CD4-positive, alpha-beta T cell treated with Interleukin-4 for 4 hours (primary cell): ENCODE measurements around the gene CYTH3.

Source experiments
- DNase-seq: peaks from one replicate; pipeline ENCODE4 v3.0.0-alpha.2; 2020

CYTH3 gene

GRCh38 chr7:6182993-6183392 lies 89.4 kb downstream of the CYTH3 start:
- DNase-seq, result no peak

GRCh38 chr7:6181136-6181535 lies 91.3 kb downstream of the CYTH3 start:
- DNase-seq, result no peak

- DNase-seq, result no peak
These were observed 92.1 kb downstream of the CYTH3 start for GRCh38 chr7:6180344-6180725.

GRCh38 chr7:6179620-6180343 lies 92.6 kb downstream of the CYTH3 start:
- DNase-seq, result no peak

DNA sequence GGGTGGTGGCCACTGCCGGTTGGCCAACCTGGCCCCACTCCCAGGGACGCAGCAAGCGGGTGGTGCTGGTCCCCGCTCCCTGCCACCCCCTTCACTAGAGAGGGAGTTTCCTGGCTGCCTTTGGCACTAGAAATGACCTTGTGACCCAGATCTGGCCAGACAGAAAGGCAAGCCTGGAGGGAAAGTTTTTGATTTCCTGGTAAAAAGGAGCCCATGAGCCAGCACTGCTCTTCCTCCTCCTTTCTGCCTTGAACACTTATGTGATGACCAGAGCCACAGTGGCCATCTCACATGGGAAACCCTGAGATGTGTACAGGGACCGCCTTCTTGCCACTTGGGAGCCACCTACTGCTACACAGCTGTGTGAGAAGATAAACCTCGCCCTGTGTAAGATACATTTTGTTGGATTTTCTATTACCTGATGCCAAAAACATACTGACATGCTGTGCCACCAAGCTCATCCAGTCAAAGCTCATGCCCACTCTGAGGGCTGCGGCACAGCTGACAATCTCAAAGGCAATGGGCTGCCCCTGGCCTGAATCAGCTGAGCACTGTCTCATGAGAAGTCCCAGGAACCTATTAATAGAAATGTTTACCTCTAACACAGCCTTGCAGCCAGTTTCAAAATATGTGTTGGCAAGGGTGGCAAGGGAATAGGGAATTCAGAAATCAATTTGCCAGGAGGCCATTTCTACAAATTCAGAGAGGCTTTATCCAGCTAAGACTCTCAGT lies 94.0 kb downstream of the CYTH3 start:
- DNase-seq, result no peak

DNA sequence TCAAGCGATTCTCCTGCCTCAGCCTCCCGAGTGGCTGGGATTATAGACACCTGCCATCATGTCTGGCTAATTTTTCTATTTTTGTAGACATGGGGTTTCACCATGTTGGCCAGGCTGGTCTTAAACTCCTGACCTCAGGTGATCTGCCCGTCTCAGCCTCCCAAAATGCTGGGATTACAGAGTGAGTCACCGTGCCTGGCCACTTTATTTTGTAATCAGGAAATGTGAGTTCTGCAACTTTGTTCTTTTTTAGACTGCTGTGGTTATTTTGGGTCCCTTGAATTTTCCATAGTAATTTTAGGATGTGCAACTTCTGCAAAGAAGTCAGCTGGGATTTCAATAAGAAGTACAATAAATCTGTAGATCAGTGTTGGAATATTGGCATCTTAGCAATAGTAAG lies 96.8 kb downstream of the CYTH3 start:
- no peak for DNase-seq

DNA sequence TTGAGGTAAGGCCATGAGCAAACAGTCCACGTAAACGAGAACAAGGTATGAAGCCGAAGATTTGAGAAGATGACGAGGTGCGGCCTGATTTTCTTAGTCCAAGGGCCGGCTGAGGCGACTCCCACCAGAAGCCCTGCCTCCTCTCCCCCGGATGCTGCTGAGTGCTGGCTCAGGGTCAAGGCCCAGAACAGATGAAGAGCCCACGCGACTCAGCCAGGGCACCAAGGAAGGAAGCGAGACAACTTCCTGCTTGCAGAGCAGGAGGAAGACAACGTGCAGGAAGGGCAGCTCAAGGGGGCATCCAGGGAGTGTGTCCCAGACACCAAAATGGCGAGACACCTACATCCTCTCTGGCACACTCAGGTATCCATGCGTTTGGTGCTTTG lies 99.5 kb downstream of the CYTH3 start:
- DNase-seq, result no peak

DNA sequence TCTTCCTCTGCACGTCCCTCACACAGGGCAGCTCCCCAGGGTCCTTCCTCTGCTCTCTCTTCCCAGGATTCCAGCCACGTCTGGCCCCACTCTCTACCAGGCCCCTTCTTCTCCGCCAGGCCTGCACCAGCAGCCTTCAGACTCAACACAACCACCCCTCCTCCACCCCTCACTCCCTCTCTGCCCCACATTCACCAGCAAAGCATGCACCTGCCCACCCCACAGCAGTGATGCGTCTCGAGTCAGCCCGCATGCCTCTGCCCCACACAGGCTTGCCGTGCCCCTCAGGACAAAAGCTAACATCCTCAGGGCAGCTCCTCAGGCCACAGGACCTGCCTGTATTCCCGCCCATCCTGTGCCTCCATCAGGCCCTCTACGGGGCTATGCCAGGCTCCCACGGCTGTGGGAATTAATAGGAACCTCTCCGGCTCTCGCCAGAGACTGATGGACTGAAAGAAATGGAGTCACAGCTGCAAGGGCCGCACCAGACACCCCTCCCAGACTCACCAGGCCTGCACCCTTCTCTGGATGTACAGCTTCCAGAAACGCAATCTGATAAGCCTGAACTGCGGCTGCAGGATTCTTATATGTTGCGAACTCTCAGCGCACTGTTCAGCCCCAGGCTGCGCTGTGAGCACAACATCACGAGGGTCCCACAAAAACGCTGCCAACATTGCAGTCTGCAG lies 100.1 kb downstream of the CYTH3 start:
- DNase-seq, result no peak

- no peak for DNase-seq
These were observed 100.7 kb downstream of the CYTH3 start for GRCh38 chr7:6171532-6172223.

DNA sequence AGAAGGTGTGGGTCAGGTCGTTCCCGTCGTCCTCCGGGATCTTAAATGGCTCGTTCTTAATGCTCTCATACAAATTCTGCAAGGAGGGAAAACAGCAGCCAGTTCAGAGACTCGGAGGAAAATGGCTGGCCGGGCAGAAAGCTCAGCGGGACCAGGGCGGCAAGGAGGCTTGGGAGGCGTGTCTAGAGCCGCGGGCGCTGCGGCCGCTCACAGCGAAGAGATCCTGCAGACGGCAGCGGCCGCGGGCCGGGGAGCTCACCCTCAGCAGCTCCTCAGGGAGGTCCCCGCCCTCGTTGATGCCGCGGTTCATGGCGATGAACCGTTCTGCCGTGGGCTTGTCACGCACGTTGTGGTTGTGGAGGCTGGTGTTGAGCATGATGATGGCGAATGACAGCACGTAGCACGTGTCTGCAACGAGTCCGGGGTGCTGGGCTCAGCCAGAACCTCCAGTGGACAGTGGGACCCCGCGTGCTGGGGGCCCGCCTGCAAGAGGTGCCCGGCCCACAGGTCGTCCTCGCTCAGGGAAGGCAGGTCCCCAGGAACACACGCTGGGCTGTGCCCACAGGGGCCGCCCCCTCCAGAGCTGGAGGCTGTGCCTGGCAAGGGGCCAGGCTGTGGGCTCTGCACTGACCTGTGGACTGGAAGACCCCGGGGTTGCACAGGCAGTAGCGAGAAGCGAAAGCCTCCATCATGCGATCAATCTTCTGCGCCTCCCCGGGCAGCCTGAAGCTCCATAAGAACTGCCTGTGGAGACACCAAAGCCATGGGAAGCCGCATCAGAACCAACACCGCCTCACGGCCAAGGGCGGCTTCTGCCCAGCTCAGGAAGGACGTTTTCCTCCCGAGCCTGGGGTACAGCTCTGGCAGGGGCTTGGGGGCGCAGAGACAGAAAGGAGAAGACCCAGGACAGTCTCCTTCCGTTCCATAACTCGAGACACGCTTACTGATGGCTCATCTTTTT lies 101.6 kb downstream of the CYTH3 start:
- no peak for DNase-seq

DNA sequence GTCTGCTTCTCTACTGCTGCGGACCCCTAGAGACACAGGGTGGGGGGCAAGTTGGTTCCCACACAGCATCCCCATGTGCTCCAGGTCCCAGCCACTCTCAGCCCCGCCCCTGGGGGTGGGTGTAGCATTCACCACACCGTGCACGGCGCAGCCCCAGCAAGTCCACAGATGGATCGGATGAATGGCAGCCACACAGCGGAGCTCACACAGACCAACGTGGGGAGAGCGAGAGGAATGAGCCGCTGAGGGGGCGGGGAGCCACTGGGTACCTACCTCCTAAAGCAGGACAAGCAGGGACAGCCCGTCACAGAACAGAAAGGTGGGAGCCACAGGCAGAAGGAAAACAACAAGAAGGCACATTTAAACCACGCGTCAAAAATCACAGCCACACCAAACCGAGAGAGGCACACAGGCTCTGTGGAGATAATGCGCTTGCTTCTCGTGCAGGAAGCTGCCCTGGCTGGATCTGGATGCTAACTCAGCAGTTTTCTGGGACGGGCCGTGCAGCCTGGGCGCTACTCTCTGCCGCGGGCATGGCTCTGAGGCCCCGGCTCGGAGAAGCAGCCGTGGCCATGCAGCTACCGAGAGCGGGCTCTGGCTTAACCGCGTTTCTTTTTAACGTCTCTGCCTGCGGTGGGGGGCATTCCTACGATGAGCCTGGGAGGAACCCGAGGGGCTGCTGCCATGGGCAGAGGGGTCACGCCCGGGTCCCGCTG lies 102.5 kb downstream of the CYTH3 start:
- DNase-seq, result no peak

GRCh38 chr7:6168477-6168868 lies 104.0 kb downstream of the CYTH3 start:
- no peak for DNase-seq

DNA sequence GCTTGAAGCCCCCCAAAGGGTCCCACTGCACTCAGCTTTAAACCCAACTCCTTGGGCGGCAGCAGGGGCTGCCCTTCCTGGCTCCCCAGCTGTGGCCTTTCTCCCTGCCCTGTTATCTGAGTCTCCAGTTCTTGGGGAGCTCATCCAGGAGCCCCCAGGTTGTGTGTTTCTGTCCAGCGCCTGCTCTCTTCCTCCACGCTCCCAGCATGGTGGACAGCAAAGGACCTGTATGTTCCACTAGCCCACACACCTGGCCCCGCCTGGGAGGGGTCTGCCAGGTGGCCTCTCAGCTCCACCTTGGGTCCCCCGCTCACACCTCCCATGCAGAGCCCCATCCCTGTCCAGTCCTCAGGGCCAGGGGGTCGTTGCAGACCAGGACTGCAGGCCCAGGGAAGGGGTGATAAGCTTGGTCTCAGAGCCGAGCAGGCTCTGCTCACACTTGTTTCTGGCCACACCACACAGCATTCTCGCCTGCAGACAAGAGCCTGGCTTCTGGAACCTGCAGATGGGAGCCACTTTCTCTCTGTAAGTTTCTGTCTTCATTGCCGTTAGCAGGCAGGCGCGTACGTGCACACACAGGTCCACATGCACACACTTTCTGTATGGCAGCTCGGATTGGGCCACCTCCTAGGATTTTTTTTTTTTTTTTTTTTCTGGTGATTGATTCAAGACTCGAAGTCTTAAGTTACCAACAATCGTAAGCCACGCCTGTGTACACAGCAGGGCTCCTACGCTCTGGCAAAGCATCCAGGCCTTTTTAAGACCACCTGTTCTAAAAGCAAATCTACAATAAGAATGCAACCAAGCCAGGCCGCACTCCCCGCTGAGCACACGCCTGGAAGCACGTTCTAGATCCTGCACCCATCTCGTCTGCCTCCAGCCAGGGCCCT lies 104.6 kb downstream of the CYTH3 start:
- DNase-seq, result no peak

GRCh38 chr7:6167004-6167551 lies 105.3 kb downstream of the CYTH3 start:
- DNase-seq, result no peak

DNA sequence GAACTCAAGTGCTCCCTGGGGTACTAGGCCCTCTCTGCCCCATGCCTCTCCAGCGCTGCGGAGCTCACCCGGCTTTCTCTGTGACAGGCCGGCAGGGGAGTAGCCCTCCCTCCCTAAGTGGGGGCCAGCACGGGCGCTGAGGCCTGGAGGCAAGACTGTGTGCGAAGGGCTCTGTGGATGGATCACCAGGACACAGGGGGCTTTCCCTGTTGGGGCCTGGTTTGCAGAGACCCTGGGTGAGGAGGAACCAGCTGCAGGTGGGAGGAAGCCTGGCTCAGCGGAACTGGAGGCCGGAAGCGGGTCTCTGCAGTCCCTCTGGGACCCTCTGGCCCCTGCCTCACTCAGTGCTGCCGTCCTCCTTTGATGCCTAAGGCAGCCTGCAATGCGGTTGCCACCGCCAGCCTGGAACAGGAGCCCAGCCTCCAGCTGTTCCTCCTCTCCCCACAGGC lies 106.0 kb downstream of the CYTH3 start:
- no peak for DNase-seq

DNA sequence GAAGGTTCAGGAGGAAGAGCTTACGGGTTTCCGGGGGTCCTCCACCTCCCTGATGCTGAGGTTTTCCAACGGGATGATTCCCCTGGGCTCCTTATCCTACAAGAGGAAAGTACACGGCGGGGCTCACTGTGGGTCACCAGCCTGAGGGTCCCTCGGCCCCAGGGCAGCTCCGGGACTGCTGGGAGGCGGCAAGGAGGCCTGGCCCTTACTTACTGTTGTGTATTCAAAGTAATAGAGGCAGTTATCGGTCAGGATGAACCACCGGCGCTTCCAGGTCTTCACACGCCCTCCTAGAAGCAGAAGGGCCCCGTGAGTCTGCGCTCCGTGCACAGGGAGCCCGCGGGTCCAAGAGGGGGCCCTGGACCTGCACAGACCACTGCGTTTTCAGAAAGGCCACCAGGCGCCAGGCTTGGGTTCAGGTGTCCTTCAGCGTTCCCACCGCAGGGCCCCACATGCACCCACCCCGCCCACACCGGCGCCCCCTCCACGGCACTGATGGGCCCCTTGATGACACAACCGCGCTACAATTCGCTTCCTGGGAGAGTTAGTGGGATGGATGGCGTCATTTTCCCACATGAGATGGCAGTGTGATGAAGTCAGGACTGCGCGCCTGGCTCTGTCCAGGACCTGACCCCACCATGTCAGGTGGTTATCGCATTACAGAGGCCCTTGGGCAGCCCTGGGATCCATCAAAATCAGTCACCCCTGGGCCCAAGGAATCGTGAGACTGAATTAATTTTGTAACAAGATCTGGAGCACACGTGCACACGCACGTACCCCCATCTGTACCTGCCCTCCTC lies 106.7 kb downstream of the CYTH3 start:
- DNase-seq, result no peak

DNA sequence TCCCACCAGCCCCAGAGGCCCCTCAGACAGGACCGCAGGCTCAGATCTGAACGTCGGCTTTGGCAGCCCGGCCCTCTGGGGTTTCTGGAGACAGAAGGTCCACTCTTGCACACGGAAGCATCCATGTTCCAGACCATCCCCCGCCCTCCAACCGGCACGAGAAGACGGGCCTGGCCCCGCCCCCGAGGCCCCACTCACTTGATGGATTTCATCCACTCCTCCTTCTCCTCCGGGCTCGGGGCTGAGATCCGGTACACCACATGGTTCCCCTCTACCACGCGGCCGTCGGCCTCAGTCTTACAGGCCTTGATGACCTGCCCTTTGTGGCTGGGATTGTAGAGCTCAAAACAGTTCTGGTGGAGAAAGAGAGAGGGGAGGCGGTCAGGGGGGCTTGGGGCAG lies 107.3 kb downstream of the CYTH3 start:
- no peak for DNase-seq

DNA sequence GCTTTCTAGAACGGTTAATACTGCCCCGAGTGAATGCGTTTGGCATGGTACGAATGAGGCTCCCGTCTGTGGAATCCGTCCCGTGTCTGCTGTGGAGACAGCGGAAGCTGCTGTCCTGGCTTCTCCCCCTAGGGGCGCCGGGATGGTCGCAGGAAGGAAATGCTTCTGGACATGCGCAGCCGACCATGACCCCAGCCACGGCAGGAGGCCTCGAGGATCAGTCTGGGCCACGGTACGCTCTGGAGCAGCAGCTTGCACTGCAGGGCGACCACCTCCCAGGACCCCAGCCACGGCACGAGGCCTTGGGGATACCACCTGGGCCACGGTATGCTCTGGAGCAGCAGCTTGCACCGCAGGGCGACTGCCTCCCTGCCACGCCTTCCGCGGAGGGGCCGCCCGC lies 107.9 kb downstream of the CYTH3 start:
- no peak for DNase-seq

GRCh38 chr7:6164010-6164409 lies 108.4 kb downstream of the CYTH3 start:
- no peak for DNase-seq
